HG02884 (cell line): ENCODE results near the gene SASS6.
A peak's percentile ranks its signal among the peaks of the same experiment; 100 is the strongest.

ENCODE experiments used
- ATAC-seq: cut with Tn5 transposase; IDR thresholded peaks from one replicate; pipeline ENCODE4 v1.9.1; 2021; ENCODE audit warnings: mild to moderate bottlenecking, moderate library complexity; ENCODE audit not compliant: unreplicated experiment

SASS6 gene, protein sequence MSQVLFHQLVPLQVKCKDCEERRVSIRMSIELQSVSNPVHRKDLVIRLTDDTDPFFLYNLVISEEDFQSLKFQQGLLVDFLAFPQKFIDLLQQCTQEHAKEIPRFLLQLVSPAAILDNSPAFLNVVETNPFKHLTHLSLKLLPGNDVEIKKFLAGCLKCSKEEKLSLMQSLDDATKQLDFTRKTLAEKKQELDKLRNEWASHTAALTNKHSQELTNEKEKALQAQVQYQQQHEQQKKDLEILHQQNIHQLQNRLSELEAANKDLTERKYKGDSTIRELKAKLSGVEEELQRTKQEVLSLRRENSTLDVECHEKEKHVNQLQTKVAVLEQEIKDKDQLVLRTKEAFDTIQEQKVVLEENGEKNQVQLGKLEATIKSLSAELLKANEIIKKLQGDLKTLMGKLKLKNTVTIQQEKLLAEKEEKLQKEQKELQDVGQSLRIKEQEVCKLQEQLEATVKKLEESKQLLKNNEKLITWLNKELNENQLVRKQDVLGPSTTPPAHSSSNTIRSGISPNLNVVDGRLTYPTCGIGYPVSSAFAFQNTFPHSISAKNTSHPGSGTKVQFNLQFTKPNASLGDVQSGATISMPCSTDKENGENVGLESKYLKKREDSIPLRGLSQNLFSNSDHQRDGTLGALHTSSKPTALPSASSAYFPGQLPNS

DNA sequence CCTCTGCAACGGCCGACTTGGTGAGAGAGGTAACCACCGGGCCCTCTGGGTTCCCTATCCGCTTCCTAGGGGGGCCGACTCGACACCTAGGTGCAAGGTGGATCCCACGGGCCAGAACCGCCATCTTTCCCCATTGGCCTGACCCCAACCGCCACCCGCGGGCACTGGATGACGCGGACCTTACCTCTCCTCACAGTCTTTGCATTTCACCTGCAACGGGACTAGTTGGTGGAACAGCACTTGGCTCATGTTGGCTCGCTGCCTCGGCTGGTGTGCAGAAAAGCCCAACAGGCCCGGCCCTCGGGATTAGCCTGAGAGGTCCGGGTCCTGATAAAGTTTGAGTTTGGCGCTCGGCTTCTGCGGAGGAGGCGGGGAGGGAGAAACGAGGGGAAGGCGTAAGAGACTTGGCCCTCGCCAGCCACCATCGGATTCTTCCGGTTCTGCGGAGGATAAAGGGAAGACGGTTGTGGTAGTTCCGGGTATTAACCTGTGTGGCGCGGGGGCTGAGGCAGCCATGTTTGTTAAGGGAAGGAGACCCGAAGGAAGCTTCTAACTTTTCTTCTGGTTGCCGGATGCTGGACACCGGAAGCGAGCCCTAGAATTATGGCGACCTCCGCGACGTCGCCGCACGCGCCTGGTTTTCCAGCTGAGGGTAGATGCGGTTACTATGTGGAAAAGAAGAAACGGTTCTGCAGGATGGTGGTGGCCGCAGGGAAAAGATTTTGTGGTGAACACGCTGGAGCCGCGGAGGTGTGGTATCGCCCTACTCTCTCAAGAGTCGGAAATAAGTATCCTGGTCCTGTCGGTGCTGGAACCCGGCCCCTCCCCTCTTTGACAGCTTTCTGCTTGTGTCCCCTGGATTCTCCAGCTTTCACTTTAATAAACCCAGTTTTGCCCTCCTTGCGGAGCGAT, at the start of gene SASS6, which contains the start of gene TRMT13:
TSS of gene SASS6 (minus strand) at position 365 of the 912 bp plus-strand sequence. CDS start at position 249, 116 bp downstream.
TSS of gene TRMT13 (plus strand) at position 598 of the 912 bp plus-strand sequence. CDS start at position 604, 6 bp downstream.
- peak; percentile 90 for ATAC-seq

DNA sequence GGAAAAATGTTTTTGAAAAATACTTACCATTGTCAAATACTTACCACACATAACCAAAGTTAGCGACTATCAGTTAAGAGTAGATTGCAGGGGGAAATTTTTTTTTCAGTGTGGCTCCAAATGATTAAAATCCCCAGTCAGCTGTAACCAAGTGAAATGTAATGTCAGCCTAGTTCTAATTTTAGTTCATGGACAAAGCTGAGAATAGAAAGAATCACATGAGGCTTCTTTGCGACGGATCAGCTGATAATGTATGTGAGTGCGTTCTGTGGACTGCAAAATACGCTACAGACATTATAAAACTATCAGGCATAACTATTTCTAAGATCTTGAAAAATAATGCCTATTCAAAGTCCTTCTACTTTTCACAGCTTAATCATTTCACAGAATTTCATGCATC, 45.4 kb upstream of the SASS6 start, which contains the start of gene LRRC39:
TSS of gene LRRC39 (minus strand) at position 166 of the 400 bp plus-strand sequence. CDS start 9,740 bp downstream, outside the sequence.
- ATAC-seq, result no peak

DNA sequence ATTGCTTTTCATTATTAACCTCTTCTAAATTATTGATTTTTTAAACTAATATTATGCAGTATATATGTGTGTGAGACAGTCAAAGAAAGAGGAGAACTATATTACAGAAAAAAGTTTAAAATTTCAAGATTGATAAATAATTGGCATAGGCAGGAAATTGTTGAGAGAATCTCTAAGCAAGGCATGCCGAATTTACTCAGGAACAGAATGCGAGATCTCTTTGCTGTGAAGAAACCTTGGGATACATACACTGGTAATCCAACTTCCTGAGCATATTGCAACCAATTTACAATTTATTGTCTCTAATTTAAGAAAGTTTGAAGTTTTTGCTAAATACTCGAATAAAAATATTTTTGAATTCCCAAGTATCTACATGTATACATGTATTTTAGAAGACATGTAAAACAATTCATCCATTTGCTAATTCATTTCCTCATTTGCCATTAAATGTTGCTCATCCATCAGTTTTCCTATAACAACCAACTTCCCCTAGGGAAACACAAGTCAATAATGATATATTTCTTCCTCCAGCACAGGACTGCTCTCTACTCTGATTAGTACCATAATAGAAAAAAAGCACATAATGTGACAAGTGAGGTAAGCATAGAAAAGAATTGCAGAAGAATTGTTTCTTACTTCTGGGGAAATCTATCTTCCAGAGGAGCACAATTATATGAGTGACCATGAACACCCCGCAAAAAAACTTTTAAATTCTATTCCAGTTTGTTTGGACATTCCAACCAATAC, 44.7 kb upstream of the SASS6 start:
- ATAC-seq, result no peak

DNA sequence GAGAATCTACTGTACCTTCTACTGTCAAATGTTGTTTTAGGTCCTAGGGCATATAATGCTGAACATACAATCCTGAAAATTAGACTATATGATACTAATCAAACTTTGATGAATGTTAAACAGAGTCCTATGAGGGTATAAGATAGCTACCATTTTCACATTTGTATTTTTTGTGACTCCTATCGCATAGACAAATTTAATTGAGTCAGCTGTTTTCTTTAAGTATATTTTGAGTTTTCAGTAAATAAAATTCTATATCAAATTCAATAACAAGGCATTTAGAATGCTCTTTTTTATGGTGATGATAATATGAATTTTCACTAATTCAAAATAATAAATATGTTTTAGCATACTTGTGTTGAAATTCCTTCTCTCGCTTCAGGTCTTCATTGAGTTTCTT, 35.3 kb upstream of the SASS6 start:
- no peak for ATAC-seq

DNA sequence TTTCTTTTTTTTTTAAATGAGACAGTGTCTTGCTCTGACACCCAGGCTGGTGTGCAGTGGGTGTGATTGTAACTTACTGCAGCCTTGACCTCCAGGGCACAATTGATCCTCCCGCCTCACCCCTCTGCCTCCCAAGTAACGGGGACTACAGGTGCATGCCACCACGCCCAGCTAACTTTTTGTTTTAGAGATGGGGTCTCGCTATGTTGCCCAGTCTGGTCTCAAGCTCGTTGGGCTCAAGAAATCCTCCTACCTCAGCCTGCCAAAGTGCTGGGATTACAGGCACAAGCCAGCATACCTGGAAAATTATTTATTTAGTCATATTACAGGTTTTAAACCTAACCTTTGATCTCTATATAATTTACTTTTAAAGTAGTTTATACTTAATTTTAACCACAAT, 32.0 kb upstream of the SASS6 start:
- ATAC-seq, result no peak

DNA sequence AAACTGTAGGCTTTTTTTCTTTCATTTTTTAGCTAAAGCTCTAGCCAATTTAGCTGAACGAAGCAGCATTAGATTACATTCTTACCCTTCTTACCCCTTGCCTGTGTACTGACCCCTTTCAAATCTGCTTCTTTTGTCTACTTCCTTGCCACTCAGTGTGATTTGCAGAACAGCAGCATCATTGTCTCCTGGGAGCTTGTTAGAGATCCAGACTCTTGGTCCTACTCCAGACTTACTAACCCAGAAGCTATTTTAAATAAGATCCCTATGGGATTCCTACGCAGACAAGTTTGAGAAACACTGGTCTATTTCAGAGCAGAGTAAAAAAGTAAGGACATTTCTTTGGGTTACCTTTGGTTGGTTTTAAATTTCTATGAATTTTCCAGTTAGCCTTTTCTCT, 31.5 kb upstream of the SASS6 start:
- no peak for ATAC-seq

DNA sequence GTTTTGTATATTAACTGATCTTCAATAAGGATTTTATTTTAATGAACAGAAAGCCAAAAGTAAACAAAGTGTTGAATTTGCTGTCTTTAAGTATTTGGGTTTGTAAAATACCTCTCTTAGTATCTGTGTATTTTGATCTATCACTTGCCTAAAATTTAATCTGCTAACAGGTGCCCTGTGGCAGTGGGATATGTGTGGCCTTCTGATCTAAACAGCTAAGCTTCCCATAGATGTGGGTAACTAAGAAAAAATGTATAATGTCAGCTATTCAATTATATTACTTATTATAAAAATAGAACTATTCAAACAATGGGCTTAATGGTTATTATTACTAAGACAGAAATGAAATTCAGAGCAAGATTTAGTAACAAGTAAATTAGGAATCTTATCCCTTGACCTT, 30.2 kb upstream of the SASS6 start:
- ATAC-seq, result no peak

DNA sequence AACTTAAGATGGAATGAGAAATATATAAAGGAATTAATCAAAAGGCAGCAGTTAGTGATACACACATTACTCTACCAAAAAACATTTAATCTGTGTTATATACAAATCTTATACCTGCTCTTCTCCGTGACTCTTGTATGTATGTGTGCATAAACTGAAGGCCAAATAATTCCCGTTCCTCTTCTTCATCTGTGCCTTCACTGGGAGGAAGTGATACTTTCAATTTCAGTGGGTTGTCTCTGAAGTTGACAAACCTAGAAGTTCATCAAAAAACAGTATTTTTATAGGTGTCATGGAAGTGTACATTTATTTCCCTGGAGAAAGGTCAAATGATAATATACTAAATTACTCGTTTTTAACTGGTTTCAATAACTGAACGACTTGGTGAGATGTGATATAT, 19.5 kb upstream of the SASS6 start:
- peak; percentile 90 for ATAC-seq

DNA sequence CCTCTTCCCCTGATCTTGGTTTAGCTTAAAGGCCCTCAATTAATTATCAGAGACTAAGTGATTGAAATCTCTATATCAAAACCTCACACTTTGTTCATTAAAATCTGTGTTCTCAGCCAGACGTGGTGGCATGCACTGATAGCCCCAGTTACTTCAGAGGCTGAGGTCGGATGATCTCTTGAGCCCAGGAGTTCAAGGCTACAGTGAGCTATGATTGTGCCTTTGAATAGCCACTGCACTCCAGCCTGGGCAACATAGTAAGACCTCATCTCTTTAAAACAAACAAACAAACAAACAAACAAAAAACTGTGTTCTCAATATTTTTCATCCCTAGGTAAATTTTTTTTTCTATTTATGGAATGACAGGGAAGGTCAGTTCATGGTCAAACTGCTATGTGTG, 18.9 kb upstream of the SASS6 start:
- no peak for ATAC-seq

DNA sequence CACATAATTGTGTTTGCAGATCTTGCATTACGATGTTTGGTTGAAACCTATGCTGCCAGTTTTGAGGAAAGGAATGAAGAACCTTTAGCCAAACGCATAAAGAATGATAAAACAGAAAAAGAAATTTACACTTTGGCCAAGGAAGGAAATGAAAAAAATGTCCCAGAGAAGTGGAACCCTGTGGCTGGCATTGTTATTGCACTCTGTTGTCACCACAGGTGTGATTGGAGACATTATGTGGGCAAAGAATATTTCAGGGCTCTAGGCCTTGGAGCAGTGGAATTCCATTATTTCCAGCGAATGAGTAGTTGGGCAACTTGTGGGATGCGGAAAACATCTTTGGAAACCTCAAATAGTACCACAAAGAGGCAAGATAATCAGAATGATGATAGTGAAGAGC, 15.1 kb upstream of the SASS6 start:
- ATAC-seq, result no peak

DNA sequence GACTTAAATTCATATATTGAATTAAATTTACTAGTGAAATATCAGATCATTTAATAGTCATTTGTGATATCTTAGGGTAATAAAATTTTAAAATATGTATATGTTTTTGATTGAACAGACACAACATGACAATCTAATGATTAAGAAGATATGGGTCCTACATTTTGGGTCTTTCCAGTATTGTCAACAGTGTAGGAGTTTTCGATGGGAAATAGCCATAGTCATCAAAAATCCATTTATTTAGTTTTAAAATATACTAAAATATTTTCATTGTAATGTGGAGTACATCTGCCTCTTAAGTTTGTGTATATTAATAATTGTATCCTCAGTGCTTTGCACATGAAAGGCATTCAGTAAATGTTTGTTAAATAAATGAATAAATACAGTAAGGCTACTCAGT, 14.2 kb upstream of the SASS6 start:
- ATAC-seq, result no peak

DNA sequence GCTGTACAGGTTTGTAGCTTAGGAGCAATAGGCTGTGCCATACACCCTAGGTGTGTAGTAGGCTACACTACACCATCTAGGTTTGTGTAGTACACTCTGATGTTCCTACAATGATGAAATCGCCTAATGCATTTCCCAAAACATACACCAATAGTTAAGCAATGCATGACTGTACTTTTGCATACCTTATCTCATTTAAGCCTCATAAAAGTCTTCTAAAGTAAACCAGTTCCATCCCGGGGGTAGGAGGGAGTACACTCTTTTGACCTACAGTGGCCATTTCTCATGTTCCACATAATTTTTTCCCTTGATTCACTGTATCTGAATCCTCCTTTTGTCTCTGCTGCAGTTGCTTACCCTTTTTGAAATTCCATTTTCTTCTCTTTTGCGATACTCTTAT, 12.4 kb upstream of the SASS6 start:
- ATAC-seq, result no peak

DNA sequence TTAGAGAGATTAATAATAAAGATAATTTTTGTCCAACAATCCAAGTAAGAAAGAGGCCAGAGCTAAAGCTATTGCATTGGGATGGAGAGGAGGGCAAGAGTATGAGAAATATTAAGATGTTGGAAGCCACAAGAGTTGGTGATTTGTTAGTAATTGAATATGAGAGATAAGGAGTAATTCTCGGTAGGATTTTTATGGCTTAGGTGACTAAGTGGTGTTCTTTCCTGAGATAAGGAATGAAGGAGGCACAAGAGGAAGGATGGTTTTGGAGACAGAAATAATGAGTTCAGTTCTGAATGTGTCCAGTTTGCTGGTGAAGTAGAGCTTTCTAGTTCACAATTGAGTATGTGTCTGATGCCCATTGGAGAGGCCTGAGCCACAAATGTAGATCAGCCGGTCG, 9.6 kb upstream of the SASS6 start:
- no peak for ATAC-seq

DNA sequence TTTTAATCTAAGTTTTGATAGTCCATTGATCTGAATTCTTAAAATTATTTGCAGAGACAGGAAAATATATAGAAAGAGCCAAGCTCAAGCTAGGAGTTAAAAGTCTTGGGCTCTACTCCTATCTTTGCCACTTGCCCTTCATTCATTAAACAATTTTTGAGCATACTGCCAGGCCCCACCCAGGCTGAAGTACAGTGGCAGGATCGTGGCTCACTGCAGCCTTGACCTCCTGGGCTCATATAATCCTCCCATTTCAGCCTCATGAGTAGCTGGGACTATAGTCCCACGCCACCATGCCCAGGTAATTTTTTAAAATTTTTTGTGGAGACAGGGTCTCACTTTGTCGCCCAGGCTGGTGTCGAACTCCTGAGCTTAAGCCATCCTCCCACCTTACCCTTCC, 8.5 kb upstream of the SASS6 start:
- no peak for ATAC-seq

DNA sequence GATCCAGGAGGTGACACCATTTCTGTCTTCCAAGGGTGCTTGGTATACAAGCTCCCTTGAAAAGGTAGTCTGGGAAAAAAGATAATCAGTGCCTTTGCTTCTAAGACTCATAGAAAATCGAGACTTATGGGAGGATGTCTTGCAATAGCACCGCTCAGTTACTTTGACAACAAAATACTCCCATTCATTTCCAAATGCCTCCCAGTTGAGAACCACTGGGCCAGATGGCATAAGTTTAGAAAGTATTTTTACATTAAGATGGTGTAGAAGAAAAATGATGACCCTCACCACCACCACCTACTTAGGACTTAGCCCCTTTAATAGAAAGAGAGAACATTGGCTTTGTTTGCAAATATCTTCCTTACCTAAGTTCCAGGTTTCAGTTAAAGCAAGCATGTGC, 4.9 kb upstream of the SASS6 start:
- ATAC-seq, result no peak

DNA sequence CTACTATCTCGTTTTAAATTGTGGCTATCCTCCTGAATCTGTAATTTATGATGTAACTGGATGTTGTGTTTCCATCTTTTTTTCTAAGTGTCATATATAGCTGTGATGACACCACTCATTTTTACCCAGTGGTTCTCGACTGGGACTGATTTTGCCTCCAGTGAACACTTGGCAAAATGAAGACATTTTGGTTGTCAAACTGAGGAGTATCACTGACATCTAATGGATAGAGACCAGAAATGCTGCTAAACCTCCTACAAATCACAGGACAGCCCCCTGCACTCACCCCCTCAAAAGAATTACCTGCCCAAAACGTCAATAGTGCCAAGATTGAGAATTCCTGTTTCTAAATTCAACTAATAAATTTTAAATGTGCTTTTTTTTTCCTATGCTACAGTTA, 2.1 kb upstream of the SASS6 start:
- no peak for ATAC-seq

DNA sequence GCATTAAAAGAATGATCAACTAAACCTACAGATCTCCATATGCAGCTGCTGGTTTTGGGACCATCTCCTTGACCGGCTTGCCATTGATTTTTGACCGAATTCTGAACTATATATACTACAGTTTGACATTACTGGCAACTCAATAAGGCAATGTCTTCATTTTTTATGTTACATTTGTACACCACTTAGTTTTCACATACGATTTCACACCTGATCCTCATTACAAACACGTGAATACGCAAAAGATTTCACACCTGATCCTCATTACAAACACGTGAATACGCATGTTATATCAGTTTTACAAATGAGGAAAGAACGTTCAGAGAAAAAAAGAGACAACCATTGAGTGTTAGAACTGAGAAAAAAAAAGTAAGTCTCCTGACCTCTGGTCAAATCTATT, 1.1 kb downstream of the SASS6 start:
- ATAC-seq, result no peak

DNA sequence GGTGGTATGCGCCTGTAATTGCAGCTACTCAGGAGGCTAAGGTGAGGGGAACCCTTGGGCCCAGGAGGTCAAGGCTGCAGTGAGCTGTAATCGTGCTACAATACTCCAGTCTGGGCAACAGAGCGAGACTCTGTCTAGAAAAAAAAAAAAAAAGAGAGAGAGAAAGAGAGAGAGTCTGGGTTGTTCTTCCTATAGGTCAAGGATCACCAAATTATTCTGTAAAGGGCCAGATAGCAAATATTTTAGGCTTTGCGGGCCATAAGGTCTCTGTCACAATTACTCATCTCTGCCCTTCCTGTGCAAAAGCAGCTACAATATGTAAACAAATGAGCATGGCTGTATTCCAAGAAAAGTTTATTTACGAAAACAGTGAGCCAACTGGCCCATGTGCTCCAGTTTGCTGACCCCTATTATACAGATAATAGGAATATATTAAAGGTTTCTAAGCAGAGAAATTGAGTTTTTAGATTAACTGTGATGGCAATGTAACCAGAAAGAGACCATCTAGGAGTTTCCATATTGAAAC, 2.1 kb downstream of the SASS6 start:
- ATAC-seq, result no peak

DNA sequence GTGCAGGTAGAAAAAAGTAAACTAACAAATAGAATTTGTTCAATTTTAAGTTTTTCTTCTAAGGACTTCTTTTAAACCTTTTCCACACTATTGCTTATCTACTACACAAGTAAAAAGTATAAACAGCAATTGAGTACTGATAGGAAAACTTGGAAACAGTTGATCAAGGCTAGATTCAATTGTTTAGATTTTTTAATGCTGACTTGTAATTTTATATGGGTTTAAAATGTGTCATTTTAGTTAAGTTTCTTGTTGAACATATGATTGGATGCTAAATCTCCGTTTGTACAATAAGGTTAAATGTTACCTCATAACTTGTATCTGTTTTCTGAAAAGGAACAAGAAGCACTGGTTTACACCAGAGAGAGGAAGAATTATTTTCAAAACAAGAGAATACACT, 5.5 kb downstream of the SASS6 start:
- no peak for ATAC-seq

DNA sequence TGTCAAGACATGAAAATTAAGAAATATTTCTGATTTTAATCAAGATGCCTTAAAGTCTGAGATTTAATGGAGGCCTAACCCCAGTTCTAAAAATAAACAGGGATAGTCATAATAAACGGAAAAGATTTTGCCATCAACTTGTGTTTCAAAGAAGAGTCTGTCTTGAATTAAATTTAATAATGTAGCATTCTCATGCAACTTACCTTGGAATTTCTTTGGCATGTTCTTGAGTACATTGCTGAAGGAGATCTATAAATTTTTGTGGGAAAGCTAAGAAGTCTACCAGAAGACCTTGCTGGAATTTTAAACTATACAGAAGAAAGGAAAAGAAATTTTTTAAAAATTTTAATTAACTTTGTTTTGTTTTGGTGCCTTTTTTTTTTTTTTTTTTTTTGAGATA, 10.6 kb downstream of the SASS6 start:
- no peak for ATAC-seq
